ENCODE results near the gene ROBO2. TPM values are rescaled to one million over a fixed set of nuclear protein-coding genes. Genes with fewer than 3 reads are reported as not detected.

Gene ROBO2
- total RNA-seq, 4 donors from 2014 or later: 0.20 to 0.41 (median 0.32) TPM; not detected in 1

DNA sequence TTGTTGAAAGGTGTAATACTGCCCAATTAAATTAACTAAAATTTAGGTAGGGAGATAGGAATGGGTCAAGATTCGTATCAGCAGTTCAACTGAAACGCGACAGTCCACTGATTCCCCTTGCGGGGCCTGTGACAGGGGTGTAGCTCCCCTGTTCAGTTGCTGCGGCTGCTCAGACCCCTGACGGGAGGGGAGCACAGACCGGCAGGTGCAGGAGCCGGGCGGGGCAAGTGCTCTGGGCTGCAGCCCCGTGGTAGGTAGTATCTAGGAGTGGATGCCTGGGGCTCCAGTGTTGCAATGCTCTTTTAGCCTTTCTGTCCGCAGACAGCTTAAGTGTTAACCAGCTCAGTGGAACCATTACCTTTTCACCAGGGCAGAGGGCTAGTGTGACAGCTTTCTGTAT is 164.9 kb downstream of the ROBO2 start:
- no peak overlapping the region for H3K27ac ChIP-seq
- no peak overlapping the region for H3K4me3 ChIP-seq
- H3K9me3 ChIP-seq: no peaks in the 10 kb centered on the region
- TF ChIP-seq POLR2AphosphoS5 (IDR thresholded peaks at IDR 0.05) (no peak), EP300 (IDR thresholded peaks at IDR 0.05; ENCODE audit: low read depth) (no peak), POLR2A (IDR thresholded peaks at IDR 0.05) (no peak)
- TF ChIP-seq, protein P1, sequence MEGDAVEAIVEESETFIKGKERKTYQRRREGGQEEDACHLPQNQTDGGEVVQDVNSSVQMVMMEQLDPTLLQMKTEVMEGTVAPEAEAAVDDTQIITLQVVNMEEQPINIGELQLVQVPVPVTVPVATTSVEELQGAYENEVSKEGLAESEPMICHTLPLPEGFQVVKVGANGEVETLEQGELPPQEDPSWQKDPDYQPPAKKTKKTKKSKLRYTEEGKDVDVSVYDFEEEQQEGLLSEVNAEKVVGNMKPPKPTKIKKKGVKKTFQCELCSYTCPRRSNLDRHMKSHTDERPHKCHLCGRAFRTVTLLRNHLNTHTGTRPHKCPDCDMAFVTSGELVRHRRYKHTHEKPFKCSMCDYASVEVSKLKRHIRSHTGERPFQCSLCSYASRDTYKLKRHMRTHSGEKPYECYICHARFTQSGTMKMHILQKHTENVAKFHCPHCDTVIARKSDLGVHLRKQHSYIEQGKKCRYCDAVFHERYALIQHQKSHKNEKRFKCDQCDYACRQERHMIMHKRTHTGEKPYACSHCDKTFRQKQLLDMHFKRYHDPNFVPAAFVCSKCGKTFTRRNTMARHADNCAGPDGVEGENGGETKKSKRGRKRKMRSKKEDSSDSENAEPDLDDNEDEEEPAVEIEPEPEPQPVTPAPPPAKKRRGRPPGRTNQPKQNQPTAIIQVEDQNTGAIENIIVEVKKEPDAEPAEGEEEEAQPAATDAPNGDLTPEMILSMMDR (IDR thresholded peaks at IDR 0.05): no peak
- no peaks in the 10 kb centered on the region for H3K4me1 ChIP-seq
- intact Hi-C loops (cut with DNase I; ENCODE audit: low total_unique reads): no loop called here
- WGBS, 2 donors (ENCODE audit: low coverage in 1 of 2): 76 to 94% methylated on average over 3 to 11 of the region's 11 CpGs
- in situ Hi-C loops (cut with MboI; ENCODE audit: low pct_ligation_motif_present in 1 of 4, low pct_unique_long_range_greater_than_20kb in 1 of 4, low sequenced_read_pairs in 3 of 4): no loop called here
- DNase-seq: no peak
- no peaks in the 10 kb centered on the region for H3K27me3 ChIP-seq
- H3K36me3 ChIP-seq: no peaks in the 10 kb centered on the region

GRCh38 chr3:77207753-77208152 is 167.9 kb downstream of the ROBO2 start:
- H3K9me3 ChIP-seq: no peaks in the 10 kb centered on the region
- H3K27ac ChIP-seq: no peak overlapping the region
- intact Hi-C loops (cut with DNase I; ENCODE audit: low total_unique reads) (no loop called here), in situ Hi-C loops (cut with MboI; ENCODE audit: low pct_ligation_motif_present in 1 of 4, low pct_unique_long_range_greater_than_20kb in 1 of 4, low sequenced_read_pairs in 3 of 4) (no loop called here)
- H3K4me3 ChIP-seq: no peak overlapping the region
- H3K27me3 ChIP-seq: no peaks in the 10 kb centered on the region
- WGBS, 2 donors (ENCODE audit: low coverage in 1 of 2): 86 to 100% methylated on average over 6 to 8 of the region's 8 CpGs
- no peak for DNase-seq
- H3K4me1 ChIP-seq: no peaks in the 10 kb centered on the region
- H3K36me3 ChIP-seq: no peaks in the 10 kb centered on the region
- no peak for TF ChIP-seq EP300 (IDR thresholded peaks at IDR 0.05; ENCODE audit: low read depth)
- TF ChIP-seq, protein P1 (IDR thresholded peaks at IDR 0.05): no peak
- no peak for TF ChIP-seq POLR2A (IDR thresholded peaks at IDR 0.05)
- TF ChIP-seq POLR2AphosphoS5 (IDR thresholded peaks at IDR 0.05): no peak

- H3K36me3 ChIP-seq: no peaks in the 10 kb centered on the region
- DNase-seq: no peak
- in situ Hi-C loops (cut with MboI; ENCODE audit: low pct_ligation_motif_present in 1 of 4, low pct_unique_long_range_greater_than_20kb in 1 of 4, low sequenced_read_pairs in 3 of 4) (no loop called here), intact Hi-C loops (cut with DNase I; ENCODE audit: low total_unique reads) (no loop called here)
- H3K27ac ChIP-seq: no peak overlapping the region
- H3K4me3 ChIP-seq: no peak overlapping the region
- TF ChIP-seq POLR2A (IDR thresholded peaks at IDR 0.05): no peak
- TF ChIP-seq EP300 (IDR thresholded peaks at IDR 0.05; ENCODE audit: low read depth): no peak
- TF ChIP-seq POLR2AphosphoS5 (IDR thresholded peaks at IDR 0.05): no peak
- TF ChIP-seq, protein P1 (IDR thresholded peaks at IDR 0.05): no peak
- H3K4me1 ChIP-seq: no peaks in the 10 kb centered on the region
- 72 to 77% methylated on average over 3 of the region's 3 CpGs for WGBS, 2 donors (ENCODE audit: low coverage in 1 of 2)
- H3K9me3 ChIP-seq: no peaks in the 10 kb centered on the region
- no peaks in the 10 kb centered on the region for H3K27me3 ChIP-seq
Observed at GRCh38 chr3:77222701-77223100, 182.8 kb downstream of the ROBO2 start.

DNA sequence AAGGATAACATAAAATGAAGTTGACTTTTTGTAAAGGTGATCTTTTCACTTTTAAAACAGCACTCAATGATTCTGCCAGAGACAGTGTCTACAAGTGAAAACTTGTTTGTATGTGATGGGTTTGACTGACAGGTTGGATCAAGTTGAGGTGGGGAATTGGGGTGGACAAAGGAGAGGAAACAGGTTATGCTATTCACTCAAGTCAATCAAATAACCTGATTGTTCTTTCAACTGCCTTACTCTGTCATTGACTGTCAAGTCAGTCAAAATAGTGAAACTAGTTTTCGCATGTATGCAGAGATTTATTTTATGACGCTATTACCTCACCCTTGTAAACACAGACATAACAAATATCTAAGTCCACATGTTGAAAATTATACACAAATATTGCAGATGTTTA is 187.7 kb downstream of the ROBO2 start:
- Histone ChIP-seq H3K4me1 (no peaks in the 10 kb centered on the region), H3K27ac (no peak overlapping the region), H3K4me3 (no peak overlapping the region), H3K36me3 (no peaks in the 10 kb centered on the region), H3K27me3 (no peaks in the 10 kb centered on the region), H3K9me3 (no peaks in the 10 kb centered on the region)
- in situ Hi-C loops (cut with MboI; ENCODE audit: low pct_ligation_motif_present in 1 of 4, low pct_unique_long_range_greater_than_20kb in 1 of 4, low sequenced_read_pairs in 3 of 4) (no loop called here), intact Hi-C loops (cut with DNase I; ENCODE audit: low total_unique reads) (no loop called here)
- no peak for DNase-seq
- WGBS, 2 donors (ENCODE audit: low coverage in 1 of 2): 46 to 52% methylated on average over 2 of the region's 2 CpGs
- TF ChIP-seq, protein P1 (IDR thresholded peaks at IDR 0.05): no peak
- no peak for TF ChIP-seq POLR2AphosphoS5 (IDR thresholded peaks at IDR 0.05)
- TF ChIP-seq EP300 (IDR thresholded peaks at IDR 0.05; ENCODE audit: low read depth): no peak
- no peak for TF ChIP-seq POLR2A (IDR thresholded peaks at IDR 0.05)
